ENCODE data around the gene YES1.

- TF ChIP-seq CTCF (IDR thresholded peaks at IDR 0.05; ENCODE audit: low read depth, low read length) (no peak), EZH2phosphoT487 (IDR thresholded peaks at IDR 0.05; ENCODE audit: low read depth) (no peak)
These were observed 37.2 kb downstream of the YES1 start for GRCh38 chr18:774811-775210.

All from OCI-LY3 (cell line).